ENCODE data around the gene DENND6B. TPM values are rescaled to one million over a fixed set of nuclear protein-coding genes. Genes with fewer than 3 reads are reported as not detected.
"Not testable (repeated sequence)": the region's sequence is repeated elsewhere in the genome, so short reads cannot be mapped to it uniquely, and the experiment has no call there.

Gene DENND6B
- 4.5 and 5.2 TPM in 2 replicates for total RNA-seq (2014; rRNA removed; shearing (Covaris generic))

DNA sequence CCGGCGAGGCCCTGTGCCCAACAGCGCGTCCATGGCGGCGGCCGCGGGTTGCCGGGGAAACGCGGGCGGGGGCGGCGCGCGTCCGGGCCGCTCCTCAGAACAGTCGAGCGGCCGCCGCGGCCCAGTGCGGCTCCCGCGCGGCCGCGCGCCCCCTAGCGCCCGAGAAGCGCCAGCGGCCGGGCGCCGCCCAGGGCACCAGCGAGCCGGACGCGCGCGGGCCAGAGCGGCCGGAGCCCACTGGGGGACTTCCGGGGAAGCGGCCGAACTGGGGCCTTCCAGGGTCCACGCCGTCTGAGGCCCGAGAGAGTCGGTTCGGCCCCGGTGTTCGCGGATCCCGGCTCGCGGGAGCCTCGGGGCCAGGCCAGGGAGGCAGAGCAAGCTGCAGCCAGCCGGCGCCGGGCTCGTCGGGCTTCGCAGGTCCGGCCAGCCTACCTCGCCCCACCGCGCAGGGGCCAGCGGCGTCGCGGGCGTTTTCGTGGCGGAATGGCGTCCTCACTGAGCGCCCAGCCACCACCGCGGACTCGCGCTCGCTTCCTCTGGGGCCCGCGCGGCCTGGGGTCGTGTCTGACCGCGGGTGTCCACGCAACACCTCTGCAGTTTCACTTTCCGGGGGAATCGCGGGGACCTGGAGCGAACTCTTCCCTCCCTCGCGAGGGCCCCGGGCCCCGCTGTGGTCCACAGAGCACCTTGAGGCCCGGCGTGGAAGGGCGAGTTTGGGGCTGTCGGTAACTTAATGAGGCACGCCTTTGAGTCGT, at the start of gene DENND6B:
DENND6B (minus strand) TSS at position 57 of the 755 bp plus-strand sequence; CDS start at position 33, 24 bp downstream.
- DNase-seq (ENCODE audit: low spot score) = peak; percentile 69

GRCh38 chr22:50376085-50376651, 49.4 kb upstream of the DENND6B start:
- DNase-seq (ENCODE audit: low spot score) = no peak

GRCh38 chr22:50371101-50371648, 44.4 kb upstream of the DENND6B start:
- no peak for DNase-seq (ENCODE audit: low spot score)

- peak; percentile 0 for DNase-seq (ENCODE audit: low spot score)
Measured at GRCh38 chr22:50367778-50368500, 41.1 kb upstream of the DENND6B start.

DNA sequence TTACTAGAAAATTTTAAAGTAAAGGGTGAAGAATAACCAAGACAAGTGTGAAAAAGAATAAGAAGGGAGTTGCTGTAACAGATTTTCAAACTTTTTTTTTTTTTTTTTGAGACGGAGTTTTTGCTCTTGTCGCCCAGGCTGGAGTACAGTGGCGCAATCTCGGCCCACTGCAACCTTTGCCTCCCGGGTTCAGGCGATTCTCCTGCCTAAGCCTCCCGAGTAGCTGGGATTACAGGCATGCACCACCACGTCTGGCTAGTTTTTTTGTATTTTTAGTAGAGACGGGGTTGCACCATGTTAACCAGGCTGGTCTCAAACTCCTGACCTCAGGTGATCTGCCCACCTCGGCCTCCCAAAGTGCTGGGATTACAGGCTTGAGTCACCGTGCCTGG, 37.0 kb upstream of the DENND6B start:
- not testable (repeated sequence) for DNase-seq (ENCODE audit: low spot score)

GRCh38 chr22:50363166-50363802, 36.5 kb upstream of the DENND6B start:
- no peak for DNase-seq (ENCODE audit: low spot score)

GRCh38 chr22:50361688-50362087, 34.9 kb upstream of the DENND6B start:
- no peak for DNase-seq (ENCODE audit: low spot score)

DNA sequence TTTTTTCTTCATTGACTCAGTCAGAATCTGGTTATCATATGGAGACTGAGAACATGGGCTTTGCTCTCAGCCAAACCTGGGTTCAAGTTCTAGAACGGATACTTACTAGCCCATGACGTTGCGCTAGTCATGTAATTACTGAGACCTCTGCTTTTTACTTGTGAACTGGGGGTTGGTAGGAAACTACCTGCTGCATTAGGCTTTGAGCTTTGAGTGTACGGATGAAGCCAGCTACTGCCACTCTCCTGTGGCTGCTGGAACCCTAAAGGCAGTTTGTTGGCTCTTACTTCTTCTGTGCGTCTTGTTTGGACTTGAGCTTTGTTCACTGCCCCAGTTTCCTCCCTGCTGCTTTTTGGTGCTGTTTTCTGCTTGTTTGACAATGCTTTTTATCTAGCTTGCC, 34.4 kb upstream of the DENND6B start:
- no peak for DNase-seq (ENCODE audit: low spot score)

DNA sequence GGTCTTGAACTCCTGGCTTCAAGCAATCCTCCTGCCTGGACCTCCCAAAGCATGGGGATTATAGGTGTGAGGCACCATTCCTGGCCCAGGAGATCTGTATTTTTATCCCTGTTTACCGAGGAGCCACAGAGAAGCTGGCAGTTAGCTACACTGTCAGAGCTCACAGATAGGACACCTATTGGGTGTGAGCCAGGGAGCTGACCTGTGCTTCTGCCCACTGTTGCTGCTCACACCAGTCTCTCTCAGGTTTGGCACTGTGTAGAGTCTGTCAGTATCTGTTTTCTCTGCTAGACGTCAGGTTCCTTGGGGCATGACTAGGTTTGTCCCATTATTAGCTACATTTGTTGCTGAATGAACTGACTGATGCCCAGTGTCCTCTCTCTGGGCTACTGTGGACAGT, 33.8 kb upstream of the DENND6B start:
- no peak for DNase-seq (ENCODE audit: low spot score)

GRCh38 chr22:50357756-50358155, 30.9 kb upstream of the DENND6B start:
- DNase-seq (ENCODE audit: low spot score) = no peak

DNA sequence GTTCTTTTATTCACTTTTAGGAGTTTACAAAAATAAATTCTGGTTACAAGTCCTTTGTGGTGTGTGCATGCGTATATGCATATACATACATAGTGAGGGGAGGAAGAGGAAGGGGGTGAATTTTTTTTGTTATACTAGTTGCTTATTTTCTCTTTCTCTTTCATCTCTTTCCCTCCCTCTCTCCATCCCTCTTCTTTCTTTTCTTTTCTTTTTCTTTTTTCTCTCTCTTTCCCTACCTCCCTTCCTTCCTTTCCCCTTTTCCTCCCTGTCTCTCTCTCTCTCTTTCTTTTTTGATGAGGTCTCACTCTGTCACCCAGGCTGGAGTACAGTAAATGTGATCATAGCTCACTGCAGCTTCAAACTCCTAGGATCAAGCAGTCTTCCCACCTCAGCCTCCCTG, 30.4 kb upstream of the DENND6B start:
- DNase-seq (ENCODE audit: low spot score) = no peak

- no peak for DNase-seq (ENCODE audit: low spot score)
Measured at GRCh38 chr22:50356186-50356585, 29.4 kb upstream of the DENND6B start.

DNA sequence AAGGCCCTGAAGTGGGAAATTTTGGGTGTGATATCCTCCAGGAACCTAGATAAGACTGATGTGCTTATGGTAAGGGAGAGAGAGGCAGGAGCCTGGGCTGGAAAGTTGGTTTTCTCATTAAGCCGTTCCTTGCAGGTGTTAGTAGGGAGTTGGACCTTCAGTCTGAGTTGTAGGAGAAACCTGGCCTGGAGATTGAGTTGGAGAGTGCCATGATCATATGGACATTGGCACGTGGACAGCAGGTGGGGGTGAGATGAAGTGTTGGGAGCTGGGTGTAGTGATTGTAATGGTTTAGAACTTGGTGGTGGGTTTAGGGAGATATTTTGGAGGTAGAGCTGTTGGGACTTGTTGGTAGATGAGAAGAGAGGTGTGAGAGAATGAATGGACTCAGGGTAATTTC, 21.2 kb upstream of the DENND6B start:
- no peak for DNase-seq (ENCODE audit: low spot score)

DNA sequence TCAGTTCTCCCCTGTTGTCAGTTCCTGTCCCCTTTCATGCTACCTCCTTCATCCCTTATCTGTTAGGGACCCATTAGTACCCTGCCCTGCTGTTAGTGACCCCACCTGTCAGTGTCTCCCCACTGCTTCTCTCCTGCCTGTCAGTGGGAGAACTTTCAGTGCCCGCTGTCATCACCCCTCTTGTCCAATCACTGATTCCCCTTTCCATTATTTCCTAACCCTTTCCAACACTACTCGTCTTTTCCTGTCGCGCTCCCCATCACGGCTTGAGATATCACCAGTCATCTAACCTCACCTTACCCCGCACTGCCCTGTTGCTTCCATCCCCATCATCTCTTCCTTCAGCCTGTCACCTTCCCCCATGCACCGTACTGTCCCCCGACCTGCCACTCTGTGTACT, 20.3 kb upstream of the DENND6B start:
- DNase-seq (ENCODE audit: low spot score) = no peak

- DNase-seq (ENCODE audit: low spot score) = no peak
Measured at GRCh38 chr22:50346470-50346869, 19.7 kb upstream of the DENND6B start.

GRCh38 chr22:50343541-50343935, 16.7 kb upstream of the DENND6B start:
- no peak for DNase-seq (ENCODE audit: low spot score)

- peak; percentile 54 for DNase-seq (ENCODE audit: low spot score)
Measured at GRCh38 chr22:50342651-50343540, 16.1 kb upstream of the DENND6B start, which contains the start of gene PPP6R2. Gene PPP6R2 (plus strand): TSS chr22:50343327. CDS start chr22:50393909, 50,582 bp downstream.

DNA sequence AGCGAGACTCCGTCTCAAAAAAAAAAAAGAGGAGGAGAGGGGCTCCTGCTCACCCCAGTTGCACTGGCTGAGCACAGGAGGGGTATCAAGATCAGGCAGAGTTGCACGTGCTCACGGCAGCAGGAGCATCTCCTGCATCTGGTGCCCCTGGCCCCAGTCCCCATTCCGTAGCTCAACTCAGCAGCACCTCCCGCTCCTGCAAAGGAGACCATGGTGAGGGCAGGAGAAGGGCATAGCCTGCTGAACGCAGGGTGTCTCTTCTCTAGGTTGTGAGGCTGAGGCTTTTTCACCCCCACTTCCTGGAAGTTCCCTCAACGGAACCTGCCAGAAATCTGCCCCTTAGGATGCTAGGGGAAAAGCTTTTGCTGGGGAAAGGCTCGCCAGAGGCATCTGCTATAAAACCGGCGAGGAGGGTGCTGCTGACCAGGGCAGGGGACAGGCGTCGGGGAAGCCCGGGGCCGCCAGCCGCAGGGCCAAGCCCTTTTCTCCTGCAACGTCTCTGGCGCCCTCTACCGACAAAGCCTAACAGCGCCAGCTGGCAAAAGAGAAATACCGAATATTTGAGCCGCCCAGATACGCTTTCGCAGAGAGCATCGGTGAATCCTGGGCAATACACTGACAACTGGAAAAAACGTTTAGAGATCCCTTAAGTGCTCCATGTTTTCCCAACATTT, 15.3 kb upstream of the DENND6B start:
- DNase-seq (ENCODE audit: low spot score) = peak; percentile 87

- no peak for DNase-seq (ENCODE audit: low spot score)
Measured at GRCh38 chr22:50339945-50340879, 13.4 kb upstream of the DENND6B start.
